Panc1 (cell line): ENCODE data around the gene FAM117B. TPM values are rescaled to one million over a fixed set of nuclear protein-coding genes. Genes with fewer than 3 reads are reported as not detected.

Experiments used
- ATAC-seq: fragments of 200-7000 bp; cut with Tn5 transposase; 2 replicates; pipeline ENCODE4 v1.9.1; 2020; ENCODE audit warnings: mild to moderate bottlenecking, moderate library complexity
- BruUV-seq: library from RNA; stranded (reverse); fragments of 400-500 nt; replicated peaks from 2 replicates; lab custom pipeline; 2021; lab: Mats Ljungman, UMichigan
- CTCF ChIA-PET: fragments of 300-600 bp; sonication (Branson Sonifier 250); formaldehyde crosslinking; loops from one replicate; lab custom pipeline; 2022; ENCODE audit warnings: antibody characterized with exemption; lab: Charles Lee
- POLR2A ChIA-PET: fragments of 300-600 bp; sonication (Branson Sonifier 250); formaldehyde crosslinking; loops from one replicate; lab custom pipeline; 2022; ENCODE audit warnings: antibody characterized with exemption; lab: Charles Lee
- DNase-seq: peaks from one replicate; pipeline ENCODE4 v3.0.0-alpha.2; 2010; ENCODE audit warnings: low read depth, low spot score
- H3K27ac ChIP-seq: 2 replicates; pipeline ENCODE4 v1.5.1; 2011; ENCODE audit warnings: mild to moderate bottlenecking, low read length, inconsistent platforms
- H3K27me3 ChIP-seq: fragments of 200-500 bp; sonication (Bioruptor generic); 2 replicates; pipeline ENCODE4 v1.6.0; 2014; ENCODE audit warnings: low read length, inconsistent platforms; ENCODE audit not compliant: control insufficient read depth, insufficient read depth
- H3K36me3 ChIP-seq: fragments of 200-500 bp; sonication (Bioruptor generic); 2 replicates; pipeline ENCODE4 v1.5.1; 2014; ENCODE audit warnings: inconsistent platforms, mild to moderate bottlenecking, low read length, moderate library complexity; ENCODE audit not compliant: control insufficient read depth, insufficient read depth
- H3K4me1 ChIP-seq: 2 replicates; pipeline ENCODE4 v1.5.1; 2011; ENCODE audit warnings: inconsistent platforms, mild to moderate bottlenecking, low read length, moderate library complexity; ENCODE audit not compliant: control insufficient read depth, insufficient read depth
- H3K4me3 ChIP-seq, 2 experiments: 2 replicates each; pipeline ENCODE4 v1.5.1; 2011 to 2012; ENCODE audit warnings: low read depth in 2 of 2, low read length in 2 of 2, mild to moderate bottlenecking in 2 of 2, inconsistent platforms in 1 of 2, moderate library complexity in 1 of 2
- H3K9me3 ChIP-seq: fragments of 200-500 bp; sonication (Bioruptor generic); 2 replicates; pipeline ENCODE4 v1.5.1; 2014; ENCODE audit warnings: low read depth, mild to moderate bottlenecking, inconsistent platforms, low read length, moderate library complexity; ENCODE audit not compliant: control insufficient read depth, insufficient read depth
- POLR2AphosphoS5 ChIP-seq: IDR thresholded peaks from 2 replicates; pipeline ENCODE4 v1.6.1; 2012; ENCODE audit warnings: mild to moderate bottlenecking, low read depth, low read length, moderate library complexity
- SIN3A ChIP-seq: IDR thresholded peaks from 2 replicates; pipeline ENCODE4 v1.6.1; 2012; ENCODE audit warnings: low read depth, mild to moderate bottlenecking, low read length, moderate library complexity, borderline replicate concordance; ENCODE audit not compliant: insufficient read depth
- TCF7L2 ChIP-seq: IDR thresholded peaks from 2 replicates; pipeline ENCODE4 v1.6.1; 2011; ENCODE audit warnings: mild to moderate bottlenecking, low read depth, low read length, inconsistent platforms
- in situ Hi-C: cut with HindIII; loops from 2 replicates; pipeline ENCODE4 v1.10.0; 2016; ENCODE audit warnings: low sequenced_read_pairs, low pct_unique_long_range_greater_than_20kb
- intact Hi-C: fragments of 100-400 bp; cut with micrococcal nuclease; formaldehyde crosslinking; loops from one replicate; pipeline ENCODE4 v1.10.0; 2022; ENCODE audit not compliant: unreplicated experiment
- total RNA-seq: library from RNA; stranded (reverse); gene quantifications from one replicate; pipeline ENCODE4 v1.2.1, GENCODE V29; 2021; ENCODE audit not compliant: unreplicated experiment
- TF ChIP-seq, protein P1 (sequence below): fragments of 450-650 bp; IDR thresholded peaks from 2 replicates; pipeline ENCODE4 v1.5.1; 2017; ENCODE audit warnings: mild to moderate bottlenecking
- TF ChIP-seq, protein P2 (sequence below), 2 experiments: IDR thresholded peaks; 2 replicates each; pipeline ENCODE4 v1.6.1; 2011 to 2012; ENCODE audit warnings: low read depth in 2 of 2, control low read depth in 1 of 2, low read length in 1 of 2, mild to moderate bottlenecking in 1 of 2, moderate library complexity in 1 of 2; ENCODE audit not compliant: insufficient read depth in 1 of 2

Gene FAM117B
- total RNA-seq, 1 experiment from 2014 or later, result 7.8 TPM

DNA sequence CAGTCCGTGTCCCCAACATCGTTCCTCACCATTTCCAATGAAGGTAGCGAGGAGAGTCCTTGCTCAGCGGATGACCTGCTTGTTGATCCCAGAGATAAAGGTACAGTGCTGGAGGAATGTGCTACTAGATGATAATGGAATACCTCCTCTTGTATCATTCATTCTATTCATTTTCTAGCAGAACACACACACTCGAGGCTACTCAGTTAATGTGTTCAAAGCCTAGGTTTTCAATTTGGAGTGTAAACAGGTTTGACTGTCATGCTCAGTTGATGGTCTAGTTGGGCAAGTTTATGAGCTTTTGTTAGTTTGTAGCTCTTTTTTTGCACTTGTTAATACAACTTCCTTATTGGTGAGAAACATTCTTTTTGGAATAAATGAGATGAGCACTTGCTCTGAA, 122.6 kb downstream of the FAM117B start:
- in situ Hi-C loops, result no loop called here

DNA sequence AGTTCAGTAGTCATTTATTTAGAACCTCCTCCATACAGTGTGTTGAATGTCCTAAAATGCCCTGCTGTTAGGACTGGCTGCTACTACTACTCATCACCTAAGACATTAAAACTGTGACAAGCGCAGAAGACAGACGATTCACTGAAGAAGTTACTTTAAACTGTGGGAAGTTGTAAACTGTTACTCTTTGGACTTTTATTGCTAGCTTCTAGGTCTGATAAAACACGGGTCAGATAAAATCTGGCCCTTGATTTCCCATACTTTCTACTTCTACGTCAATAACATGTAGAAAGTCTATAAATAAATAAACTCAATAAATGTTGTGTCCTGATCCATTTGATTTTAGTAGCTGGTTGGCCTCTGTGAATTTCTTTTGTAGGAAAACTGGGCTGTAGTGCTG, 123.4 kb downstream of the FAM117B start:
- H3K27me3 ChIP-seq, result no peaks in the 10 kb centered on the region
- ATAC-seq (no peak), DNase-seq (no peak)
- TF ChIP-seq TCF7L2, result no peak
- no peak for TF ChIP-seq SIN3A
- no peak for TF ChIP-seq POLR2AphosphoS5
- TF ChIP-seq, protein P1, sequence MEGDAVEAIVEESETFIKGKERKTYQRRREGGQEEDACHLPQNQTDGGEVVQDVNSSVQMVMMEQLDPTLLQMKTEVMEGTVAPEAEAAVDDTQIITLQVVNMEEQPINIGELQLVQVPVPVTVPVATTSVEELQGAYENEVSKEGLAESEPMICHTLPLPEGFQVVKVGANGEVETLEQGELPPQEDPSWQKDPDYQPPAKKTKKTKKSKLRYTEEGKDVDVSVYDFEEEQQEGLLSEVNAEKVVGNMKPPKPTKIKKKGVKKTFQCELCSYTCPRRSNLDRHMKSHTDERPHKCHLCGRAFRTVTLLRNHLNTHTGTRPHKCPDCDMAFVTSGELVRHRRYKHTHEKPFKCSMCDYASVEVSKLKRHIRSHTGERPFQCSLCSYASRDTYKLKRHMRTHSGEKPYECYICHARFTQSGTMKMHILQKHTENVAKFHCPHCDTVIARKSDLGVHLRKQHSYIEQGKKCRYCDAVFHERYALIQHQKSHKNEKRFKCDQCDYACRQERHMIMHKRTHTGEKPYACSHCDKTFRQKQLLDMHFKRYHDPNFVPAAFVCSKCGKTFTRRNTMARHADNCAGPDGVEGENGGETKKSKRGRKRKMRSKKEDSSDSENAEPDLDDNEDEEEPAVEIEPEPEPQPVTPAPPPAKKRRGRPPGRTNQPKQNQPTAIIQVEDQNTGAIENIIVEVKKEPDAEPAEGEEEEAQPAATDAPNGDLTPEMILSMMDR, result no peak
- TF ChIP-seq, protein P2, sequence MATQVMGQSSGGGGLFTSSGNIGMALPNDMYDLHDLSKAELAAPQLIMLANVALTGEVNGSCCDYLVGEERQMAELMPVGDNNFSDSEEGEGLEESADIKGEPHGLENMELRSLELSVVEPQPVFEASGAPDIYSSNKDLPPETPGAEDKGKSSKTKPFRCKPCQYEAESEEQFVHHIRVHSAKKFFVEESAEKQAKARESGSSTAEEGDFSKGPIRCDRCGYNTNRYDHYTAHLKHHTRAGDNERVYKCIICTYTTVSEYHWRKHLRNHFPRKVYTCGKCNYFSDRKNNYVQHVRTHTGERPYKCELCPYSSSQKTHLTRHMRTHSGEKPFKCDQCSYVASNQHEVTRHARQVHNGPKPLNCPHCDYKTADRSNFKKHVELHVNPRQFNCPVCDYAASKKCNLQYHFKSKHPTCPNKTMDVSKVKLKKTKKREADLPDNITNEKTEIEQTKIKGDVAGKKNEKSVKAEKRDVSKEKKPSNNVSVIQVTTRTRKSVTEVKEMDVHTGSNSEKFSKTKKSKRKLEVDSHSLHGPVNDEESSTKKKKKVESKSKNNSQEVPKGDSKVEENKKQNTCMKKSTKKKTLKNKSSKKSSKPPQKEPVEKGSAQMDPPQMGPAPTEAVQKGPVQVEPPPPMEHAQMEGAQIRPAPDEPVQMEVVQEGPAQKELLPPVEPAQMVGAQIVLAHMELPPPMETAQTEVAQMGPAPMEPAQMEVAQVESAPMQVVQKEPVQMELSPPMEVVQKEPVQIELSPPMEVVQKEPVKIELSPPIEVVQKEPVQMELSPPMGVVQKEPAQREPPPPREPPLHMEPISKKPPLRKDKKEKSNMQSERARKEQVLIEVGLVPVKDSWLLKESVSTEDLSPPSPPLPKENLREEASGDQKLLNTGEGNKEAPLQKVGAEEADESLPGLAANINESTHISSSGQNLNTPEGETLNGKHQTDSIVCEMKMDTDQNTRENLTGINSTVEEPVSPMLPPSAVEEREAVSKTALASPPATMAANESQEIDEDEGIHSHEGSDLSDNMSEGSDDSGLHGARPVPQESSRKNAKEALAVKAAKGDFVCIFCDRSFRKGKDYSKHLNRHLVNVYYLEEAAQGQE (IDR thresholded peaks at IDR 0.05; ENCODE audit: insufficient read depth in 1 of 2, low read depth in 2 of 2, low read length in 1 of 2), result no peak
- H3K4me3 ChIP-seq, result no peak overlapping the region
- no peaks in the 10 kb centered on the region for H3K4me1 ChIP-seq
- POLR2A ChIA-PET, result no interaction called here
- no TSS peak for BruUV-seq
- no peak overlapping the region for H3K27ac ChIP-seq
- intact Hi-C loops (no loop called here), in situ Hi-C loops (no loop called here)
- CTCF ChIA-PET, result no interaction called here
- H3K9me3 ChIP-seq, result no peaks in the 10 kb centered on the region
- H3K36me3 ChIP-seq, result no peaks in the 10 kb centered on the region

More for the DNA sequence above, 122.6 kb downstream of the FAM117B start:
- no peaks in the 10 kb centered on the region for H3K27me3 ChIP-seq
- H3K9me3 ChIP-seq, result no peaks in the 10 kb centered on the region
- CTCF ChIA-PET, result no interaction called here
- intact Hi-C loops, result no loop called here
- H3K27ac ChIP-seq, result no peak overlapping the region
- H3K4me3 ChIP-seq, result no peak overlapping the region
- H3K36me3 ChIP-seq, result no peaks in the 10 kb centered on the region
- POLR2A ChIA-PET, result no interaction called here
- BruUV-seq, result no TSS peak
- TF ChIP-seq, protein P2 (IDR thresholded peaks at IDR 0.05; ENCODE audit: insufficient read depth in 1 of 2, low read depth in 2 of 2, low read length in 1 of 2), result no peak
- TF ChIP-seq, protein P1, result no peak
- TF ChIP-seq SIN3A (no peak), POLR2AphosphoS5 (no peak), TCF7L2 (no peak)
- H3K4me1 ChIP-seq, result no peaks in the 10 kb centered on the region
- no peak for DNase-seq
- no peak for ATAC-seq
